ENCODE measurements around the gene TADA3.

The TADA3 gene

GRCh38 chr3:9749296-9749644 is 43.0 kb downstream of the TADA3 start:
- Histone ChIP-seq H3K27me3 (ENCODE audit: insufficient read depth, poor library complexity, severe bottlenecking) (no peaks in the 10 kb centered on the region), H3K4me1 (ENCODE audit: insufficient read depth, poor library complexity, severe bottlenecking) (no peaks in the 10 kb centered on the region), H3K36me3 (ENCODE audit: low read depth) (peaks cover 46% of the 10 kb centered on the region), H3K27ac (ENCODE audit: poor library complexity, severe bottlenecking) (peak overlapping the region; percentile 51), H3K4me3 (ENCODE audit: severe bottlenecking) (peak overlapping the region; percentile 42), H3K9me3 (ENCODE audit: severe bottlenecking) (no peaks in the 10 kb centered on the region)
- DNase-seq (ENCODE audit: low spot score), result no peak
- no peak for TF ChIP-seq CTCF (IDR thresholded peaks at IDR 0.05; ENCODE audit: poor library complexity, severe bottlenecking)
- no peak; the same call in 2 of the 3 replicates for ATAC-seq (ENCODE audit: low read depth)

GRCh38 chr3:9748031-9748430 is 44.2 kb downstream of the TADA3 start:
- Histone ChIP-seq H3K4me1 (ENCODE audit: insufficient read depth, poor library complexity, severe bottlenecking) (no peaks in the 10 kb centered on the region), H3K27me3 (ENCODE audit: insufficient read depth, poor library complexity, severe bottlenecking) (no peaks in the 10 kb centered on the region), H3K27ac (ENCODE audit: poor library complexity, severe bottlenecking) (no peak overlapping the region), H3K36me3 (ENCODE audit: low read depth) (peaks cover 58% of the 10 kb centered on the region), H3K9me3 (ENCODE audit: severe bottlenecking) (no peaks in the 10 kb centered on the region), H3K4me3 (ENCODE audit: severe bottlenecking) (no peak overlapping the region)
- no peak for TF ChIP-seq CTCF (IDR thresholded peaks at IDR 0.05; ENCODE audit: poor library complexity, severe bottlenecking)
- DNase-seq (ENCODE audit: low spot score) (no peak), ATAC-seq (ENCODE audit: low read depth) (no peak)

- no peak overlapping the region for H3K27ac ChIP-seq (ENCODE audit: poor library complexity, severe bottlenecking)
- no peak for DNase-seq (ENCODE audit: low spot score)
- H3K9me3 ChIP-seq (ENCODE audit: severe bottlenecking), result no peaks in the 10 kb centered on the region
- H3K4me3 ChIP-seq (ENCODE audit: severe bottlenecking), result no peak overlapping the region
- H3K27me3 ChIP-seq (ENCODE audit: insufficient read depth, poor library complexity, severe bottlenecking), result no peaks in the 10 kb centered on the region
- no peaks in the 10 kb centered on the region for H3K4me1 ChIP-seq (ENCODE audit: insufficient read depth, poor library complexity, severe bottlenecking)
- H3K36me3 ChIP-seq (ENCODE audit: low read depth), result peaks cover 60% of the 10 kb centered on the region
- no peak for TF ChIP-seq CTCF (IDR thresholded peaks at IDR 0.05; ENCODE audit: poor library complexity, severe bottlenecking)
- ATAC-seq (ENCODE audit: low read depth), result no peak
Measured at GRCh38 chr3:9747267-9747666, 45.0 kb downstream of the TADA3 start.

GRCh38 chr3:9746330-9746729 is 45.9 kb downstream of the TADA3 start:
- H3K27ac ChIP-seq (ENCODE audit: poor library complexity, severe bottlenecking), result no peak overlapping the region
- H3K36me3 ChIP-seq (ENCODE audit: low read depth), result peaks cover 60% of the 10 kb centered on the region
- no peaks in the 10 kb centered on the region for H3K4me1 ChIP-seq (ENCODE audit: insufficient read depth, poor library complexity, severe bottlenecking)
- TF ChIP-seq CTCF (IDR thresholded peaks at IDR 0.05; ENCODE audit: poor library complexity, severe bottlenecking), result no peak
- DNase-seq (ENCODE audit: low spot score), result no peak
- H3K27me3 ChIP-seq (ENCODE audit: insufficient read depth, poor library complexity, severe bottlenecking), result no peaks in the 10 kb centered on the region
- no peak overlapping the region for H3K4me3 ChIP-seq (ENCODE audit: severe bottlenecking)
- no peak for ATAC-seq (ENCODE audit: low read depth)
- no peaks in the 10 kb centered on the region for H3K9me3 ChIP-seq (ENCODE audit: severe bottlenecking)

- Histone ChIP-seq H3K36me3 (ENCODE audit: low read depth) (peaks cover 65% of the 10 kb centered on the region), H3K4me3 (ENCODE audit: severe bottlenecking) (no peak overlapping the region), H3K27ac (ENCODE audit: poor library complexity, severe bottlenecking) (no peak overlapping the region), H3K27me3 (ENCODE audit: insufficient read depth, poor library complexity, severe bottlenecking) (no peaks in the 10 kb centered on the region), H3K4me1 (ENCODE audit: insufficient read depth, poor library complexity, severe bottlenecking) (no peaks in the 10 kb centered on the region), H3K9me3 (ENCODE audit: severe bottlenecking) (no peaks in the 10 kb centered on the region)
- no peak for DNase-seq (ENCODE audit: low spot score)
- TF ChIP-seq CTCF (IDR thresholded peaks at IDR 0.05; ENCODE audit: poor library complexity, severe bottlenecking), result no peak
- no peak for ATAC-seq (ENCODE audit: low read depth)
Measured at GRCh38 chr3:9745521-9745920, 46.8 kb downstream of the TADA3 start.

All from RWPE2 (cell line).